Measurements from ENCODE around the gene EIF4B. TPM values are rescaled to one million over a fixed set of nuclear protein-coding genes. Genes with fewer than 3 reads are reported as not detected.

The EIF4B gene
- total RNA-seq, 1 donor from 2014 or later = 339 TPM

GRCh38 chr12:53054112-53054878, 48.0 kb downstream of the EIF4B start:
- Histone ChIP-seq H3K27me3 (no peaks in the 10 kb centered on the region), H3K4me1 (peaks cover 65% of the 10 kb centered on the region), H3K36me3 (peaks cover 0 to 28% of the 10 kb centered on the region in 2 donors), H3K9me3 (no peaks in the 10 kb centered on the region), H3K27ac (peak overlapping the region; percentile 96), H3K4me3 (peak overlapping the region; percentile 73 to 86)
- no peak for TF ChIP-seq CTCF (IDR thresholded peaks at IDR 0.05)
- TF ChIP-seq POLR2A (IDR thresholded peaks at IDR 0.05) = peak in 1 of 2 donors; percentile 66
- peak; percentile 45 to 95 for TF ChIP-seq POLR2AphosphoS5 (IDR thresholded peaks at IDR 0.05; ENCODE audit: insufficient read depth in 1 of 2, low read depth in 1 of 2)
- DNase-seq (ENCODE audit: extremely low spot score in 2 of 2) = no peak
- intact Hi-C loops (cut with DNase I) = no loop called here

GRCh38 chr12:53055471-53056266, 49.4 kb downstream of the EIF4B start:
- Histone ChIP-seq H3K27me3 (no peaks in the 10 kb centered on the region), H3K4me3 (no peak overlapping the region), H3K27ac (peak overlapping the region; percentile 96), H3K36me3 (peaks cover 0 to 42% of the 10 kb centered on the region in 2 donors), H3K4me1 (peaks cover 71% of the 10 kb centered on the region), H3K9me3 (no peaks in the 10 kb centered on the region)
- no peak for TF ChIP-seq POLR2AphosphoS5 (IDR thresholded peaks at IDR 0.05; ENCODE audit: insufficient read depth in 1 of 2, low read depth in 1 of 2)
- no peak for TF ChIP-seq POLR2A (IDR thresholded peaks at IDR 0.05)
- TF ChIP-seq CTCF (IDR thresholded peaks at IDR 0.05) = no peak
- no peak for DNase-seq (ENCODE audit: extremely low spot score in 2 of 2)
- intact Hi-C loops (cut with DNase I) = no loop called here

- intact Hi-C loops (cut with DNase I) = no loop called here
- Histone ChIP-seq H3K9me3 (no peaks in the 10 kb centered on the region), H3K4me3 (no peak overlapping the region), H3K27me3 (no peaks in the 10 kb centered on the region), H3K27ac (peak overlapping the region; percentile 96), H3K4me1 (peaks cover 71% of the 10 kb centered on the region), H3K36me3 (peaks cover 0 to 48% of the 10 kb centered on the region in 2 donors)
- TF ChIP-seq POLR2A (IDR thresholded peaks at IDR 0.05) = no peak
- no peak for TF ChIP-seq POLR2AphosphoS5 (IDR thresholded peaks at IDR 0.05; ENCODE audit: insufficient read depth in 1 of 2, low read depth in 1 of 2)
- TF ChIP-seq CTCF (IDR thresholded peaks at IDR 0.05) = no peak
- DNase-seq (ENCODE audit: extremely low spot score in 2 of 2) = no peak
Measured at GRCh38 chr12:53056296-53056695, 50.0 kb downstream of the EIF4B start.

GRCh38 chr12:53056901-53057300, 50.6 kb downstream of the EIF4B start:
- Histone ChIP-seq H3K27me3 (no peaks in the 10 kb centered on the region), H3K36me3 (peaks cover 0 to 54% of the 10 kb centered on the region in 2 donors), H3K4me1 (peaks cover 71% of the 10 kb centered on the region), H3K27ac (peak overlapping the region; percentile 96), H3K9me3 (no peaks in the 10 kb centered on the region), H3K4me3 (no peak overlapping the region)
- no peak for DNase-seq (ENCODE audit: extremely low spot score in 2 of 2)
- intact Hi-C loops (cut with DNase I) = no loop called here
- TF ChIP-seq POLR2AphosphoS5 (IDR thresholded peaks at IDR 0.05; ENCODE audit: insufficient read depth in 1 of 2, low read depth in 1 of 2) (no peak), POLR2A (IDR thresholded peaks at IDR 0.05) (no peak), CTCF (IDR thresholded peaks at IDR 0.05) (no peak)
